Liver (tissue), 9 donors: Measurements from ENCODE around the gene EGF. TPM values are rescaled to one million over a fixed set of nuclear protein-coding genes. Genes with fewer than 3 reads are reported as not detected.
"Not testable (repeated sequence)": the region's sequence is repeated elsewhere in the genome, so short reads cannot be mapped to it uniquely, and the experiment has no call there.

ENCODE experiments used
- DNase-seq: peaks from one replicate; pipeline ENCODE4 v3.0.0-alpha.2; 2017; ENCODE audit warnings: low spot score
- H3K27ac ChIP-seq, 2 donors: one replicate each; pipeline ENCODE4 v1.7.0; 2013; ENCODE audit warnings: inconsistent platforms in 2 of 2, low read length in 2 of 2, control low read depth in 1 of 2, low read depth in 1 of 2, mild to moderate bottlenecking in 1 of 2
- H3K27me3 ChIP-seq, 4 donors: one replicate each; pipeline versions ENCODE4 v1.6.1 to v1.7.0; 2013; ENCODE audit warnings: low read length in 3 of 4, inconsistent platforms in 1 of 4, mild to moderate bottlenecking in 1 of 4, moderate library complexity in 1 of 4; ENCODE audit not compliant: control insufficient read depth in 4 of 4, insufficient read depth in 4 of 4
- H3K36me3 ChIP-seq, 4 donors: one replicate each; pipeline versions ENCODE4 v1.6.1 to v1.7.0; 2013; ENCODE audit warnings: low read length in 3 of 4, mild to moderate bottlenecking in 3 of 4, low read depth in 1 of 4, moderate library complexity in 1 of 4; ENCODE audit not compliant: control insufficient read depth in 4 of 4, insufficient read depth in 3 of 4
- H3K4me1 ChIP-seq, 4 donors: one replicate each; pipeline versions ENCODE4 v1.6.1 to v1.7.0; 2013; ENCODE audit warnings: low read length in 3 of 4, mild to moderate bottlenecking in 3 of 4, moderate library complexity in 1 of 4; ENCODE audit not compliant: control insufficient read depth in 4 of 4, insufficient read depth in 4 of 4
- H3K4me3 ChIP-seq, 3 donors: one replicate each; pipeline versions ENCODE4 v1.6.1 to v1.7.0; 2013; ENCODE audit warnings: low read length in 3 of 3, control low read depth in 1 of 3, low read depth in 1 of 3, mild to moderate bottlenecking in 1 of 3
- H3K9ac ChIP-seq, 2 donors: one replicate each; pipeline ENCODE4 v1.7.0; 2013; ENCODE audit warnings: low read length in 2 of 2, mild to moderate bottlenecking in 2 of 2, moderate library complexity in 2 of 2, control low read depth in 1 of 2, low read depth in 1 of 2
- H3K9me3 ChIP-seq, 4 donors: one replicate each; pipeline versions ENCODE4 v1.6.1 to v1.7.0; 2013; ENCODE audit warnings: low read length in 3 of 4; ENCODE audit not compliant: control insufficient read depth in 4 of 4
- ATF3 ChIP-seq: IDR thresholded peaks from 2 replicates; pipeline ENCODE4 v1.6.1; 2016; ENCODE audit warnings: antibody characterized with exemption
- CTCF ChIP-seq: fragments of 150-350 bp; IDR thresholded peaks from 2 replicates; pipeline ENCODE4 v1.5.1; 2017; ENCODE audit warnings: improper control_type of control experiment, low read depth, low read length; ENCODE audit not compliant: missing input control
- EGR1 ChIP-seq, 2 donors: IDR thresholded peaks; 2 replicates each; pipeline ENCODE4 v1.6.1; 2016 to 2018; ENCODE audit warnings: antibody characterized with exemption in 2 of 2, low read depth in 2 of 2
- FOXA1 ChIP-seq: IDR thresholded peaks from 2 replicates; pipeline ENCODE4 v1.6.1; 2016; ENCODE audit warnings: antibody characterized with exemption
- FOXA2 ChIP-seq: IDR thresholded peaks from 2 replicates; pipeline ENCODE4 v1.6.1; 2016; ENCODE audit warnings: antibody characterized with exemption
- GABPA ChIP-seq, 2 donors: IDR thresholded peaks in 1 of 2; conservative IDR thresholded peaks in 1 of 2; 2 replicates each; pipeline ENCODE4 v1.6.1; 2016; ENCODE audit warnings: antibody characterized with exemption in 2 of 2, mild to moderate bottlenecking in 1 of 2, moderate library complexity in 1 of 2
- HNF4G ChIP-seq: IDR thresholded peaks from 2 replicates; pipeline ENCODE4 v1.6.1; 2016; ENCODE audit warnings: antibody characterized with exemption
- JUND ChIP-seq, 2 donors: IDR thresholded peaks; 2 replicates each; pipeline ENCODE4 v1.6.1; 2016; ENCODE audit warnings: antibody characterized with exemption in 2 of 2
- MAX ChIP-seq: IDR thresholded peaks from 2 replicates; pipeline ENCODE4 v1.6.1; 2016; ENCODE audit warnings: antibody characterized with exemption
- NR2F2 ChIP-seq: IDR thresholded peaks from 2 replicates; pipeline ENCODE4 v1.6.1; 2016; ENCODE audit warnings: antibody characterized with exemption
- RAD21 ChIP-seq, 2 donors: IDR thresholded peaks; 2 replicates each; pipeline ENCODE4 v1.6.1; 2016; ENCODE audit warnings: antibody characterized with exemption in 2 of 2, mild to moderate bottlenecking in 2 of 2
- RXRA ChIP-seq, 2 donors: IDR thresholded peaks; 2 replicates each; pipeline ENCODE4 v1.6.1; 2017 to 2018; ENCODE audit warnings: antibody characterized with exemption in 2 of 2, mild to moderate bottlenecking in 1 of 2
- SP1 ChIP-seq: IDR thresholded peaks from 2 replicates; pipeline ENCODE4 v1.6.1; 2018; ENCODE audit warnings: antibody characterized with exemption, mild to moderate bottlenecking
- TAF1 ChIP-seq: conservative IDR thresholded peaks from 2 replicates; pipeline ENCODE4 v1.6.1; 2016; ENCODE audit warnings: antibody characterized with exemption, mild to moderate bottlenecking
- WGBS: extraction: QIAGEN DNeasy Blood & Tissue Kit; methylation state at CpG from one replicate; pipeline ENCODE4 v1.1.7; 2013; 5-methylcytosine and 5-hydroxymethylcytosine counted together
- polyA plus RNA-seq, 2 donors: library from polyadenylated mRNA; stranded (reverse) in 1 of 2; unstranded in 1 of 2; fragments of 200-250 nt in 1 of 2; fragments of >200 nt in 1 of 2; fragmentation: Nextera tagmentation in 1 of 2; extraction: Ambion mirVana in 1 of 2; gene quantifications; one replicate each; pipeline versions ENCODE4 v1.2.1 to v1.2.3, GENCODE V29; 2013 to 2015
- total RNA-seq, 2 donors: library from RNA; depleted of rRNA; stranded (reverse); fragments of >200 nt; gene quantifications; one replicate each; pipeline ENCODE4 v1.2.3, GENCODE V29; 2014
- TF ChIP-seq, protein P1 (sequence below): IDR thresholded peaks from 2 replicates; pipeline ENCODE4 v1.6.1; 2016; ENCODE audit warnings: antibody characterized with exemption
- TF ChIP-seq, protein P2 (sequence below): IDR thresholded peaks from 2 replicates; pipeline ENCODE4 v1.6.1; 2016; ENCODE audit warnings: antibody characterized with exemption, mild to moderate bottlenecking
- donor health status: healthy.
- donor health status: healthy.
- donor health status: healthy.
- donor health status: healthy.
- donor health status: healthy.

Gene EGF
- total and polyA plus RNA-seq, 4 donors, result 0.65 TPM; not detected in 3

- no peaks in the 10 kb centered on the region for H3K27me3 ChIP-seq
- H3K4me1 ChIP-seq, result no peaks in the 10 kb centered on the region
- no peaks in the 10 kb centered on the region for H3K36me3 ChIP-seq
- H3K9ac ChIP-seq, result no peak overlapping the region
- DNase-seq, result no peak
- TF ChIP-seq GABPA (IDR thresholded peaks at IDR 0.05 in 1 of 2, conservative IDR thresholded peaks at IDR 0.05 in 1 of 2) (no peak), ATF3 (no peak), RXRA (IDR thresholded peaks at IDR 0.05) (no peak), FOXA2 (no peak), JUND (IDR thresholded peaks at IDR 0.05) (no peak), CTCF (no peak), RAD21 (IDR thresholded peaks at IDR 0.05) (no peak), TAF1 (no peak), NR2F2 (no peak), FOXA1 (no peak), EGR1 (IDR thresholded peaks at IDR 0.05; ENCODE audit: low read depth in 2 of 2) (no peak), MAX (no peak), HNF4G (no peak), SP1 (no peak)
- TF ChIP-seq, protein P1, sequence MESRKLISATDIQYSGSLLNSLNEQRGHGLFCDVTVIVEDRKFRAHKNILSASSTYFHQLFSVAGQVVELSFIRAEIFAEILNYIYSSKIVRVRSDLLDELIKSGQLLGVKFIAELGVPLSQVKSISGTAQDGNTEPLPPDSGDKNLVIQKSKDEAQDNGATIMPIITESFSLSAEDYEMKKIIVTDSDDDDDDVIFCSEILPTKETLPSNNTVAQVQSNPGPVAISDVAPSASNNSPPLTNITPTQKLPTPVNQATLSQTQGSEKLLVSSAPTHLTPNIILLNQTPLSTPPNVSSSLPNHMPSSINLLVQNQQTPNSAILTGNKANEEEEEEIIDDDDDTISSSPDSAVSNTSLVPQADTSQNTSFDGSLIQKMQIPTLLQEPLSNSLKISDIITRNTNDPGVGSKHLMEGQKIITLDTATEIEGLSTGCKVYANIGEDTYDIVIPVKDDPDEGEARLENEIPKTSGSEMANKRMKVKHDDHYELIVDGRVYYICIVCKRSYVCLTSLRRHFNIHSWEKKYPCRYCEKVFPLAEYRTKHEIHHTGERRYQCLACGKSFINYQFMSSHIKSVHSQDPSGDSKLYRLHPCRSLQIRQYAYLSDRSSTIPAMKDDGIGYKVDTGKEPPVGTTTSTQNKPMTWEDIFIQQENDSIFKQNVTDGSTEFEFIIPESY, result no peak
- TF ChIP-seq, protein P2, sequence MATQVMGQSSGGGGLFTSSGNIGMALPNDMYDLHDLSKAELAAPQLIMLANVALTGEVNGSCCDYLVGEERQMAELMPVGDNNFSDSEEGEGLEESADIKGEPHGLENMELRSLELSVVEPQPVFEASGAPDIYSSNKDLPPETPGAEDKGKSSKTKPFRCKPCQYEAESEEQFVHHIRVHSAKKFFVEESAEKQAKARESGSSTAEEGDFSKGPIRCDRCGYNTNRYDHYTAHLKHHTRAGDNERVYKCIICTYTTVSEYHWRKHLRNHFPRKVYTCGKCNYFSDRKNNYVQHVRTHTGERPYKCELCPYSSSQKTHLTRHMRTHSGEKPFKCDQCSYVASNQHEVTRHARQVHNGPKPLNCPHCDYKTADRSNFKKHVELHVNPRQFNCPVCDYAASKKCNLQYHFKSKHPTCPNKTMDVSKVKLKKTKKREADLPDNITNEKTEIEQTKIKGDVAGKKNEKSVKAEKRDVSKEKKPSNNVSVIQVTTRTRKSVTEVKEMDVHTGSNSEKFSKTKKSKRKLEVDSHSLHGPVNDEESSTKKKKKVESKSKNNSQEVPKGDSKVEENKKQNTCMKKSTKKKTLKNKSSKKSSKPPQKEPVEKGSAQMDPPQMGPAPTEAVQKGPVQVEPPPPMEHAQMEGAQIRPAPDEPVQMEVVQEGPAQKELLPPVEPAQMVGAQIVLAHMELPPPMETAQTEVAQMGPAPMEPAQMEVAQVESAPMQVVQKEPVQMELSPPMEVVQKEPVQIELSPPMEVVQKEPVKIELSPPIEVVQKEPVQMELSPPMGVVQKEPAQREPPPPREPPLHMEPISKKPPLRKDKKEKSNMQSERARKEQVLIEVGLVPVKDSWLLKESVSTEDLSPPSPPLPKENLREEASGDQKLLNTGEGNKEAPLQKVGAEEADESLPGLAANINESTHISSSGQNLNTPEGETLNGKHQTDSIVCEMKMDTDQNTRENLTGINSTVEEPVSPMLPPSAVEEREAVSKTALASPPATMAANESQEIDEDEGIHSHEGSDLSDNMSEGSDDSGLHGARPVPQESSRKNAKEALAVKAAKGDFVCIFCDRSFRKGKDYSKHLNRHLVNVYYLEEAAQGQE, result no peak
- 56% methylated on average over 3 of the region's 3 CpGs for WGBS
- H3K4me3 ChIP-seq, result no peak overlapping the region
- no peak overlapping the region for H3K27ac ChIP-seq
- H3K9me3 ChIP-seq, result no peaks in the 10 kb centered on the region
These were observed 121.3 kb downstream of the EGF start for GRCh38 chr4:110034026-110034393.

DNA sequence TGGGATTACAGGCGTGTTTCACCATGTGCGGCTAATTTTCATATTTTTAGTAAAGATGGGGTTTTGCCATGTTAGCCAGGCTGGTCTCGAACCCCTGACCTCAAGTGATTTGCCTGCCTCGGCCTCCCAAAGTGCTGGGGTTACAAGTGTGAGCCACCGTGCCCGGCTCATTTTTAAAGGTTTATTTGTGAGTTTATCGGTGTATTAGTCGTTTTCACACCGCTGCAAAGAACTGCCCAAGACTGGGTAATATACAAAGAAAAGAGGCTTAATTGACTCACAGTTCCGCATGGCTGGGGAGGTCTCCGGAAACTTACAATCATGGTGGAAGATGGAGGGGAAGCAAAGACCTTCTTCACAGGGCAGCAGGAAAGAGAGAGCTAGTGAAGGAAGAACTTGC is 126.5 kb downstream of the EGF start:
- H3K9ac ChIP-seq, result not testable (repeated sequence)

More for the DNA sequence above, 126.5 kb downstream of the EGF start:
- not testable (repeated sequence) for DNase-seq, H3K4me1 ChIP-seq, H3K36me3 ChIP-seq, H3K27ac ChIP-seq, H3K27me3 ChIP-seq, H3K4me3 ChIP-seq, H3K9me3 ChIP-seq
- 95% methylated on average over 11 of the region's 11 CpGs for WGBS
